Measurements from ENCODE around the gene JAG2.
"Not testable (repeated sequence)": the region's sequence is repeated elsewhere in the genome, so short reads cannot be mapped to it uniquely, and the experiment has no call there.

The JAG2 gene

DNA sequence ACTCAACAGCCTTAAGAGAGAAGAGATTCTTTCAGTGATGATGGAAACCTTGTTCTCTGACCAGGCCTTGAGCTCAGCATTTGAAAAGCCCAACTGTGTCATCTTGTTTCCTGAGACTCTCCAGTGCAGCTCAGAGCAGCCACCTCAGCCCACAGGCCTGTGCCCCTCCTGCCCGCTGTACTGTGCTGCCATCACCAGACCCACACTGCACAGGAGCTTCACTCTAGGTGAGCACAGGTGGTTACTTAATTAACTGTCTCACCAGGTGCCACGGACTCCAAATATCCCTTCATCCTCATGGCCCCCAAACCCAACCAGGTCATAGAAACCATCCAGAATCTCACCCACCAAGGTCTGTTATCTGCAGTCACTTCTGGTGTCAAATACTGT lies 51.3 kb downstream of the JAG2 start:
- H3K27me3 ChIP-seq (ENCODE audit: insufficient read depth, low read length) = peaks cover 25% of the 10 kb centered on the region; the same call in 1 of the 2 replicates
- H3K9me2 ChIP-seq (ENCODE audit: low read depth, low read length) = no peaks in the 10 kb centered on the region
- no peak overlapping the region for H3K9ac ChIP-seq (ENCODE audit: low read length)
- H3K9me3 ChIP-seq (ENCODE audit: low read length) = peaks cover 3% of the 10 kb centered on the region; the same call in 1 of the 2 replicates
- H3K4me2 ChIP-seq (ENCODE audit: low read length) = no peak overlapping the region
- no peaks in the 10 kb centered on the region; the same call in 1 of the 2 replicates for H3K36me3 ChIP-seq (ENCODE audit: insufficient read depth, low read length)
- H4K20me1 ChIP-seq (ENCODE audit: insufficient read depth, low read length) = no peaks in the 10 kb centered on the region
- H3K79me2 ChIP-seq (ENCODE audit: insufficient read depth, low read length) = no peaks in the 10 kb centered on the region
- no peak overlapping the region for H3K4me3 ChIP-seq (ENCODE audit: low read depth, low read length, poor library complexity, severe bottlenecking)
- H3K27ac ChIP-seq (ENCODE audit: low read depth, low read length, poor library complexity, severe bottlenecking) = no peak overlapping the region
- no peaks in the 10 kb centered on the region for H3K4me1 ChIP-seq (ENCODE audit: insufficient read depth, low read length, severe bottlenecking)
- H2AFZ ChIP-seq (ENCODE audit: low read length) = no peak overlapping the region
- H3F3A ChIP-seq (ENCODE audit: insufficient read depth, low read length) = no peaks in the 10 kb centered on the region
- TF ChIP-seq, protein P1, sequence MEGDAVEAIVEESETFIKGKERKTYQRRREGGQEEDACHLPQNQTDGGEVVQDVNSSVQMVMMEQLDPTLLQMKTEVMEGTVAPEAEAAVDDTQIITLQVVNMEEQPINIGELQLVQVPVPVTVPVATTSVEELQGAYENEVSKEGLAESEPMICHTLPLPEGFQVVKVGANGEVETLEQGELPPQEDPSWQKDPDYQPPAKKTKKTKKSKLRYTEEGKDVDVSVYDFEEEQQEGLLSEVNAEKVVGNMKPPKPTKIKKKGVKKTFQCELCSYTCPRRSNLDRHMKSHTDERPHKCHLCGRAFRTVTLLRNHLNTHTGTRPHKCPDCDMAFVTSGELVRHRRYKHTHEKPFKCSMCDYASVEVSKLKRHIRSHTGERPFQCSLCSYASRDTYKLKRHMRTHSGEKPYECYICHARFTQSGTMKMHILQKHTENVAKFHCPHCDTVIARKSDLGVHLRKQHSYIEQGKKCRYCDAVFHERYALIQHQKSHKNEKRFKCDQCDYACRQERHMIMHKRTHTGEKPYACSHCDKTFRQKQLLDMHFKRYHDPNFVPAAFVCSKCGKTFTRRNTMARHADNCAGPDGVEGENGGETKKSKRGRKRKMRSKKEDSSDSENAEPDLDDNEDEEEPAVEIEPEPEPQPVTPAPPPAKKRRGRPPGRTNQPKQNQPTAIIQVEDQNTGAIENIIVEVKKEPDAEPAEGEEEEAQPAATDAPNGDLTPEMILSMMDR (IDR thresholded peaks at IDR 0.05; ENCODE audit: low read length) = no peak
- TF ChIP-seq EZH2 (IDR thresholded peaks at IDR 0.05; ENCODE audit: borderline replicate concordance, low read length) = no peak

DNA sequence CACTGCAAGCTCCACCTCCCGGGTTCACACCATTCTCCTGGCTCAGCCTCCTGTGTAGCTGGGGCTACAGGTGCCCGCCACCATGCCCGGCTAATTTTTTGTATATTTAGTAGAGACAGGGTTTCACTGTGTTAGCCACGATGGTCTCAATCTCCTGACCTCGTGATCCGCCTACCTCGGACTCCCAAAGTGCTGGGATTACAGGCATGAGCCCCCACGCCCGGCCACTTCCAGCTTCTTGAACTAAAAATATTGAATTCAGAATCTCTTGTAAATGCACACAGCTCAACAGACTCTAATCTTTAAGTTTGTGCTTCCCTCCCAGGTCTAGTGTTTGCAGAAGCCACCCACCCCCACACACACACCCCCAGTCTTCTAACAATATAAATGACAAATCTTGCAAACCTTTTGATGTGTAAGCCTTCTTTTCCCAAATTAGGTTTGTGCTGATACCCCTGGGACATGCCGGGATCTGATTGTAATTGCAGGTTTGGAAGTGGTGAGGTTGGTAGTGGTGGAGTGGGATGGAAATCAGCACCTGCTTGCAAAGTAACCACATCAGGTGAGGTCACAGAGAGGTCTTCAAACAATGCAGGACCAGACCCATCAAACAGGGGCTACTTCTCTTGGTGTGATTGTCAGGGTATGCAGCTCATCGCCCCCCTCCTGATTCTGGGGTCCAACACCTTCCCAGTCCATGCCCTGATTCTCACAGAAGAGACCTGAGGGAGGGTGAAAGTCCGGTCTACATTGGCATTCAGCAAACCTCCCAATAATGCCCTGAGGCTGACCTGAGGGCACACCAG lies 51.9 kb downstream of the JAG2 start:
- Histone ChIP-seq H3K9me2 (ENCODE audit: low read depth, low read length) (no peaks in the 10 kb centered on the region), H3K4me3 (ENCODE audit: low read depth, low read length, poor library complexity, severe bottlenecking) (no peak overlapping the region), H3K27me3 (ENCODE audit: insufficient read depth, low read length) (peaks cover 19% of the 10 kb centered on the region; the same call in 1 of the 2 replicates), H3K79me2 (ENCODE audit: insufficient read depth, low read length) (no peaks in the 10 kb centered on the region), H3K4me2 (ENCODE audit: low read length) (no peak overlapping the region), H4K20me1 (ENCODE audit: insufficient read depth, low read length) (no peaks in the 10 kb centered on the region), H3F3A (ENCODE audit: insufficient read depth, low read length) (no peaks in the 10 kb centered on the region), H2AFZ (ENCODE audit: low read length) (no peak overlapping the region), H3K4me1 (ENCODE audit: insufficient read depth, low read length, severe bottlenecking) (no peaks in the 10 kb centered on the region), H3K36me3 (ENCODE audit: insufficient read depth, low read length) (no peaks in the 10 kb centered on the region; the same call in 1 of the 2 replicates), H3K9ac (ENCODE audit: low read length) (no peak overlapping the region), H3K27ac (ENCODE audit: low read depth, low read length, poor library complexity, severe bottlenecking) (no peak overlapping the region), H3K9me3 (ENCODE audit: low read length) (peaks cover 3% of the 10 kb centered on the region; the same call in 1 of the 2 replicates)
- no peak for TF ChIP-seq EZH2 (IDR thresholded peaks at IDR 0.05; ENCODE audit: borderline replicate concordance, low read length)
- TF ChIP-seq, protein P1 (IDR thresholded peaks at IDR 0.05; ENCODE audit: low read length) = no peak

DNA sequence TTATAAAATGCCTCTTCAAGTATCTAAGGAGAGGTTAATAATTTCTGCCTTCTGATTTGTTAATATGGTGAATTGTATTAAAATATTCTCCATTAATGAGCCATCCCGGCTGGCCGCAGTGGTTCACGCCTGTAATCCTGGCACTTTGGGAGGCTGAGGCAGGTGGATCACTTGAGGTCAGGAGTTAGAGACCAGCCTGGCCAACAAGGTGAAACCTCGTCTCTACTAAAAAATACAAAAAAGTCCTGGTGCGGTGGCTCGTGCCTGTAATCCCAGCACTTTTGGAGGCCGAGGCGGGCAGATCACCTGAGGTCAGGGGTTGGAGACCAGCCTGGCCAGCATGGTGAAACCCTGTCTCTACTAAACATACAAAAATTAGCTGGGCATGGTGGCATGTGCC lies 59.3 kb downstream of the JAG2 start:
- not testable (repeated sequence) for H3K36me3 ChIP-seq (ENCODE audit: insufficient read depth, low read length); H3K4me1 ChIP-seq (ENCODE audit: insufficient read depth, low read length, severe bottlenecking)

DNA sequence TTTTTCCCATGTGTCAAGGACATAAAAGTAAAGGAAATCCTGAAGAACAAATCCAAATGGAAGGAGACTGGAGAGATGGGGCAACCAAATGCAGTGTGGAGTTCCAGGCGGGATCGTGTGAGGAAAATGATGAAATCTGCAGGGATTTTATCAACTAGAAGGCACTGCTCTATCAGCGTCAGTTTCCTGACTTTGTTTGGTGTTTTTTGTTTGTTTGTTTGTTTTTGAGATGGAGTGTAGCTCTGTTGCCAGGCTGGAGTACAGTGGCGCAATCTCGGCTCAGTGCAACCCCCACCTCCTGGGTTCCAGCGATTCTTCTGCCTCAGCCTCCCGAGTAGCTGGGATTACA lies 60.1 kb downstream of the JAG2 start:
- H3K9me2 ChIP-seq (ENCODE audit: low read depth, low read length) = no peaks in the 10 kb centered on the region
- no peaks in the 10 kb centered on the region for H3F3A ChIP-seq (ENCODE audit: insufficient read depth, low read length)
- no peak overlapping the region for H3K4me3 ChIP-seq (ENCODE audit: low read depth, low read length, poor library complexity, severe bottlenecking)
- no peaks in the 10 kb centered on the region for H3K9me3 ChIP-seq (ENCODE audit: low read length)
- H4K20me1 ChIP-seq (ENCODE audit: insufficient read depth, low read length) = no peaks in the 10 kb centered on the region
- H3K4me1 ChIP-seq (ENCODE audit: insufficient read depth, low read length, severe bottlenecking) = no peaks in the 10 kb centered on the region
- H3K4me2 ChIP-seq (ENCODE audit: low read length) = no peak overlapping the region
- no peak overlapping the region for H2AFZ ChIP-seq (ENCODE audit: low read length)
- no peaks in the 10 kb centered on the region for H3K27me3 ChIP-seq (ENCODE audit: insufficient read depth, low read length)
- no peaks in the 10 kb centered on the region for H3K79me2 ChIP-seq (ENCODE audit: insufficient read depth, low read length)
- H3K9ac ChIP-seq (ENCODE audit: low read length) = no peak overlapping the region
- no peak overlapping the region for H3K27ac ChIP-seq (ENCODE audit: low read depth, low read length, poor library complexity, severe bottlenecking)
- no peaks in the 10 kb centered on the region for H3K36me3 ChIP-seq (ENCODE audit: insufficient read depth, low read length)
- no peak for TF ChIP-seq EZH2 (IDR thresholded peaks at IDR 0.05; ENCODE audit: borderline replicate concordance, low read length)
- TF ChIP-seq, protein P1 (IDR thresholded peaks at IDR 0.05; ENCODE audit: low read length) = no peak

More for the DNA sequence above, 59.3 kb downstream of the JAG2 start:
- H3F3A ChIP-seq (ENCODE audit: insufficient read depth, low read length); H3K9me2 ChIP-seq (ENCODE audit: low read depth, low read length); H3K79me2 ChIP-seq (ENCODE audit: insufficient read depth, low read length); H2AFZ ChIP-seq (ENCODE audit: low read length); H3K27ac ChIP-seq (ENCODE audit: low read depth, low read length, poor library complexity, severe bottlenecking); H3K4me2 ChIP-seq (ENCODE audit: low read length); H3K9ac ChIP-seq (ENCODE audit: low read length); H3K9me3 ChIP-seq (ENCODE audit: low read length); H3K4me3 ChIP-seq (ENCODE audit: low read depth, low read length, poor library complexity, severe bottlenecking); H4K20me1 ChIP-seq (ENCODE audit: insufficient read depth, low read length); H3K27me3 ChIP-seq (ENCODE audit: insufficient read depth, low read length): not testable (repeated sequence)
